ENCODE results near the gene ACYP2. TPM values are rescaled to one million over a fixed set of nuclear protein-coding genes. Genes with fewer than 3 reads are reported as not detected.

The ACYP2 gene
- total RNA-seq, 6 experiments from 2014 or later: 8.6 to 15.8 (median 9.8) TPM

DNA sequence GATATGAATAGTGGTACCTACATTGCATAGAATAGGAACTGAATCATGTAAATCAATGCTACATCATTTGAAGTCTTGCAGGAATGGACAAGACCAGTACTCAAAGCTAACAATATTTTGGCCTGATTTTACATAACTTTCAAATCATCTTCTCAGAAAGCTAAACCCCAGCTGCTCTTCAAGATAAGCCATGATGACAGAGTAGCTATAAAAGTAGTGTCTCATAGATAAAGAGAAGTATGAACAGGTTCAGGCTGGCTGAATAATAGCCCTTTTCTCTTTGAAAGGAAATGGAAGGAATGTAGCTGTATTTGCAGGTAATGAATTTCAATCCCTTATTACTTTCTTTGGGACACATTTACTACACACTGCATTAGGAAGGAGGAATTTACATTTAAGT, 112.4 kb downstream of the ACYP2 start:
- Mint-ChIP-seq H3K27me3 (ENCODE audit: insufficient read depth) (peaks cover 4% of the 10 kb centered on the region), H3K27ac (no peak overlapping the region), H3K9me3 (peaks cover 4% of the 10 kb centered on the region; the same call in 1 of the 2 replicates), H3K4me1 (ENCODE audit: low read depth) (no peaks in the 10 kb centered on the region), H3K4me3 (no peak overlapping the region), H3K36me3 (ENCODE audit: low read depth) (peaks cover 10% of the 10 kb centered on the region)
- TF ChIP-seq, protein P1, sequence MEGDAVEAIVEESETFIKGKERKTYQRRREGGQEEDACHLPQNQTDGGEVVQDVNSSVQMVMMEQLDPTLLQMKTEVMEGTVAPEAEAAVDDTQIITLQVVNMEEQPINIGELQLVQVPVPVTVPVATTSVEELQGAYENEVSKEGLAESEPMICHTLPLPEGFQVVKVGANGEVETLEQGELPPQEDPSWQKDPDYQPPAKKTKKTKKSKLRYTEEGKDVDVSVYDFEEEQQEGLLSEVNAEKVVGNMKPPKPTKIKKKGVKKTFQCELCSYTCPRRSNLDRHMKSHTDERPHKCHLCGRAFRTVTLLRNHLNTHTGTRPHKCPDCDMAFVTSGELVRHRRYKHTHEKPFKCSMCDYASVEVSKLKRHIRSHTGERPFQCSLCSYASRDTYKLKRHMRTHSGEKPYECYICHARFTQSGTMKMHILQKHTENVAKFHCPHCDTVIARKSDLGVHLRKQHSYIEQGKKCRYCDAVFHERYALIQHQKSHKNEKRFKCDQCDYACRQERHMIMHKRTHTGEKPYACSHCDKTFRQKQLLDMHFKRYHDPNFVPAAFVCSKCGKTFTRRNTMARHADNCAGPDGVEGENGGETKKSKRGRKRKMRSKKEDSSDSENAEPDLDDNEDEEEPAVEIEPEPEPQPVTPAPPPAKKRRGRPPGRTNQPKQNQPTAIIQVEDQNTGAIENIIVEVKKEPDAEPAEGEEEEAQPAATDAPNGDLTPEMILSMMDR (IDR thresholded peaks at IDR 0.05): no peak
- DNase-seq: no peak

DNA sequence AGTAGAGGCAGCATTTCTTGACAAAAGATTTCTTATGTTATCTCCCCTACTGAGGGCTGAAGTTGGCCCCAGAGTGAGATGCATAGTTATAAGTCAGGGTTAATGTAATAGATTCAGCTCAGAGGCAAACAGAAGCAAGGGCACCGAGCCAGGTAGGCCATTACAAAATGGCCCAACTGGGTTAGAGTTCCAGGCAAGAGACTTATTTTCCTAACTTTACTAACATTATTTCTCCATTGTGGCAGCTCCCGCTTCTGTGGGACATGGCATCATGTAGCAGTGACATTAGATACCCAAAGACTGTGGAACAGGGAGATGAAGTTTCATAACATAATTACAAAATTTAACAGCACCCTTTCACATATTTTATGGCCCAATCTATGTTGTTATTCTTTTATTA, 113.5 kb downstream of the ACYP2 start:
- no peaks in the 10 kb centered on the region for H3K4me1 Mint-ChIP-seq (ENCODE audit: low read depth)
- peaks cover 4% of the 10 kb centered on the region for H3K27me3 Mint-ChIP-seq (ENCODE audit: insufficient read depth)
- H3K27ac Mint-ChIP-seq: no peak overlapping the region
- TF ChIP-seq, protein P1 (IDR thresholded peaks at IDR 0.05): no peak
- DNase-seq: no peak
- no peak overlapping the region for H3K4me3 Mint-ChIP-seq
- H3K36me3 Mint-ChIP-seq (ENCODE audit: low read depth): peaks cover 7% of the 10 kb centered on the region; the same call in 1 of the 2 replicates
- H3K9me3 Mint-ChIP-seq: peaks cover 4% of the 10 kb centered on the region

DNA sequence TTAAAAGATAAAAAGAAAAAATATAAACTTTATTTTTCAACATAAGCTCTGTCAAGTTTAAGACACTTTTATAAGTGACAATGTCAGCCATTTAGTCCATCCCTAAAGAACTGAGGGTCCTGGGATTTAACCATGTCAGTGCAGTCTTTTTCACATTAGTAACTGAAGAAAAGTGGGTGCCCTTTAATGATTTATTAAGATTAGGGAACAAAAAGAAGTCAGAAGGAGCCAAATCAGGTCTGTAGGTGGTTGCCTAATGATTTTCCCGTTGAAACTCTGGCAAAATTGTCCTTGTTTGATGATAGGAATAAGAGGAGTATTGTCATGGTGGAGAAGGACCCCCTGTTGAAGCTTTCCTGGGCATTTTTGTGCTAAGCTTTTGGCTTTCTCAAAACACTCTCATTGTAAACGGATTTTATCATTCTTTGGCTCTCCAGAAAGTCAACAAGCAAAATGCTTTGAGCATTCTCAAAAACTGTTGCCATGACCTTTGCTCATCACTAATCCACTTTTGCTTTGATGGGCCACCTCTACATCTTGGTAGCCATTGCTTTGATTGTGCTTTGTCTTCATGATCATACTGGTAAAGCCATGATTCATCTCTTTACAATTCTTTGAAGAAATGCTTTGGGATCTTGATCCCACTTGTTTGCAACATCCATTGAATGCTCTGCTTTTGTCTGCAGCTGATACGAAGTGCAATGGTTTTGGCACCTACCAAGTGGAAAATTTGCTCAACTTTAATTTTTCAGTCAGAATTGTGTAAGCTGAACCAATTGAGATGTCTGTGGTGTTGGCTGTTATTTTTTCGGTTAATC, 118.6 kb downstream of the ACYP2 start:
- Mint-ChIP-seq H3K27me3 (ENCODE audit: insufficient read depth) (peaks cover 2% of the 10 kb centered on the region), H3K4me3 (no peak overlapping the region), H3K4me1 (ENCODE audit: low read depth) (peaks cover 2% of the 10 kb centered on the region), H3K27ac (no peak overlapping the region), H3K36me3 (ENCODE audit: low read depth) (peaks cover 16% of the 10 kb centered on the region; the same call in 1 of the 2 replicates), H3K9me3 (peaks cover 10% of the 10 kb centered on the region)
- DNase-seq: no peak
- TF ChIP-seq, protein P1 (IDR thresholded peaks at IDR 0.05): no peak

DNA sequence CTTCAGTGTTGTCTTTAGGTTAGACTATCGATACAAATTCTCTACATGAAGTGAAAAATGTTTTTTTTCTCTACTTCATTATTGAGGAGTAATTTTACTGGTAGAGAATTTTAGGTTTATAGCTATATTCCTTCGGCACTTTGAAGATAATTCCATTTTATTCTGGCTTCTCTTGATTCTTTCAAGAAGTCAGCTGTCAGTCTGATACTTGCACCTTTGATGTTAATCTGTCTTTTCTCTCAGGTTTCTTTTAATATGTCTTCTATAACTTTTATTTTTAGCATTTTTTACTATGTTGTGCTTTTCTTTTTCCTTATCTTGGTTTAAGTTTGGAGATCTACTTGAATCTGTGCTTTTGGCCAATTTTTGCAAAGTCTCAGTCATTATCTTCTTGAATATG, 122.0 kb downstream of the ACYP2 start:
- no peak overlapping the region for H3K27ac Mint-ChIP-seq
- peaks cover 9% of the 10 kb centered on the region for H3K9me3 Mint-ChIP-seq
- no peak overlapping the region for H3K4me3 Mint-ChIP-seq
- peaks cover 12% of the 10 kb centered on the region; the same call in 1 of the 2 replicates for H3K36me3 Mint-ChIP-seq (ENCODE audit: low read depth)
- no peak for DNase-seq
- TF ChIP-seq, protein P1 (IDR thresholded peaks at IDR 0.05): no peak
- peaks cover 24% of the 10 kb centered on the region for H3K4me1 Mint-ChIP-seq (ENCODE audit: low read depth)
- H3K27me3 Mint-ChIP-seq (ENCODE audit: insufficient read depth): no peaks in the 10 kb centered on the region

DNA sequence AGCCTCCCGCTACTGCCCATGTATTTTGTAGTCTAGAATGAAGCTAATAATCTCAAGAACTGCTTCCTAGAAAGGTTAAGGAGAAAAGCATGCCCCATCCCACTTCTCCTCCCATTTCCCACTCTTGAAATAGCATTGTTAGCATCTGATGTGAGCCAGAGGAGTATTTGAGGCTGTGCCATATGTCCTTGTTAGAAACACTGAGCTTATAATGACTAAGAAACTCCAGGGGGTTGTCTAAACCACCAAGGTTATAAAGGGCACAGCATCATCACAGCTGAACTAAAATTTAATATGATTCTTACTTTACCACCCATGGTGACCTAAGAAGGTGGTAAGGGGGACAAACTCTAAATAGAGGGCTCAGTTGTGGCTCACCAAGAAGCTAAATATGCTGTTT, 124.0 kb downstream of the ACYP2 start:
- Mint-ChIP-seq H3K4me3 (peak overlapping the region; percentile 0; the same call in 1 of the 2 replicates), H3K36me3 (ENCODE audit: low read depth) (peaks cover 9% of the 10 kb centered on the region; the same call in 1 of the 2 replicates), H3K4me1 (ENCODE audit: low read depth) (peaks cover 24% of the 10 kb centered on the region), H3K9me3 (peaks cover 6% of the 10 kb centered on the region), H3K27ac (peak overlapping the region; percentile 49), H3K27me3 (ENCODE audit: insufficient read depth) (peaks cover 3% of the 10 kb centered on the region)
- peak; percentile 62 for DNase-seq
- TF ChIP-seq, protein P1 (IDR thresholded peaks at IDR 0.05): no peak

All from HFFc6 (cell line).